SU-DHL-6 (cell line): ENCODE measurements around the gene RYR2.

Experiments used
- CTCF ChIP-seq: fragments of 200-600 bp; sonication (generic); IDR thresholded peaks from one replicate; pipeline ENCODE4 v1.5.1; 2017; ENCODE audit warnings: antibody characterized with exemption, mild to moderate bottlenecking, low read length, moderate library complexity; ENCODE audit not compliant: insufficient read depth, poor library complexity, severe bottlenecking
- EZH2phosphoT487 ChIP-seq: fragments of 200-600 bp; sonication (generic), shearing (Covaris generic); conservative IDR thresholded peaks from 2 replicates; pipeline ENCODE4 v1.6.1; 2018; ENCODE audit warnings: mild to moderate bottlenecking, antibody characterized with exemption, low read length, moderate library complexity, mixed read lengths

- TF ChIP-seq CTCF (no peak), EZH2phosphoT487 (no peak)
Observed at GRCh38 chr1:237482777-237483176, 440.8 kb downstream of the RYR2 start.
